Chondrocyte (in vitro differentiated cells): ENCODE results near the gene CHMP5. TPM values are rescaled to one million over a fixed set of nuclear protein-coding genes. Genes with fewer than 3 reads are reported as not detected.

Experiments used
- DNase-seq: peaks from one replicate; pipeline ENCODE4 v3.0.0; 2021; ENCODE audit warnings: mixed read lengths, low spot score
- H3K27ac Mint-ChIP-seq: one replicate; pipeline ENCODE4 v1.8.0; 2021; ENCODE audit warnings: mild to moderate bottlenecking, moderate library complexity, mixed read lengths; ENCODE audit not compliant: unreplicated experiment
- H3K27me3 Mint-ChIP-seq: 2 replicates; pipeline ENCODE4 v1.8.0; 2021; ENCODE audit warnings: low read depth, mixed read lengths
- H3K36me3 Mint-ChIP-seq: 2 replicates; pipeline ENCODE4 v1.8.0; 2021; ENCODE audit warnings: low read depth, mixed read lengths
- H3K4me1 Mint-ChIP-seq: 2 replicates; pipeline ENCODE4 v1.8.0; 2021; ENCODE audit warnings: low read depth, mild to moderate bottlenecking, mixed read lengths
- H3K4me3 Mint-ChIP-seq: one replicate; pipeline ENCODE4 v1.8.0; 2021; ENCODE audit warnings: mild to moderate bottlenecking, moderate library complexity, mixed read lengths; ENCODE audit not compliant: unreplicated experiment
- H3K9me3 Mint-ChIP-seq: 2 replicates; pipeline ENCODE4 v1.8.0; 2021; ENCODE audit warnings: low read depth, mixed read lengths
- CTCF ChIP-seq: fragments of 200-600 bp; sonication (generic); IDR thresholded peaks from 2 replicates; pipeline ENCODE4 v1.5.0; 2021; ENCODE audit warnings: antibody characterized with exemption, mild to moderate bottlenecking, moderate library complexity
- total RNA-seq: library from RNA; stranded (reverse); gene quantifications from 3 replicates; pipeline ENCODE4 v1.2.1, GENCODE V29; 2021

CHMP5 gene
- total RNA-seq, 1 donor from 2014 or later = 58.4 TPM

- TF ChIP-seq CTCF = no peak
Observed at GRCh38 chr9:33320568-33321261, 55.9 kb downstream of the CHMP5 start.

GRCh38 chr9:33329117-33329563 is 64.3 kb downstream of the CHMP5 start:
- no peaks in the 10 kb centered on the region for H3K9me3 Mint-ChIP-seq
- peaks cover 51% of the 10 kb centered on the region for H3K4me1 Mint-ChIP-seq
- H3K27ac Mint-ChIP-seq = peak overlapping the region; percentile 95
- DNase-seq = no peak
- H3K27me3 Mint-ChIP-seq = no peaks in the 10 kb centered on the region
- peaks cover 28% of the 10 kb centered on the region for H3K36me3 Mint-ChIP-seq
- no peak for TF ChIP-seq CTCF
- H3K4me3 Mint-ChIP-seq = no peak overlapping the region

More at GRCh38 chr9:33320568-33321261, 55.9 kb downstream of the CHMP5 start:
- Mint-ChIP-seq H3K4me3 (peak overlapping the region; percentile 31), H3K27ac (peak overlapping the region; percentile 94), H3K36me3 (peaks cover 34% of the 10 kb centered on the region), H3K4me1 (peaks cover 47% of the 10 kb centered on the region), H3K9me3 (no peaks in the 10 kb centered on the region), H3K27me3 (no peaks in the 10 kb centered on the region)
- DNase-seq = no peak

GRCh38 chr9:33329979-33330378 is 65.1 kb downstream of the CHMP5 start:
- H3K36me3 Mint-ChIP-seq = peaks cover 25% of the 10 kb centered on the region

GRCh38 chr9:33331377-33331891 is 66.6 kb downstream of the CHMP5 start:
- peak overlapping the region; percentile 13 for H3K27ac Mint-ChIP-seq
- H3K27me3 Mint-ChIP-seq = no peaks in the 10 kb centered on the region
- peaks cover 25% of the 10 kb centered on the region for H3K36me3 Mint-ChIP-seq
- peaks cover 51% of the 10 kb centered on the region for H3K4me1 Mint-ChIP-seq
- H3K4me3 Mint-ChIP-seq = no peak overlapping the region
- no peak for TF ChIP-seq CTCF
- no peak for DNase-seq
- H3K9me3 Mint-ChIP-seq = no peaks in the 10 kb centered on the region

More at GRCh38 chr9:33329979-33330378, 65.1 kb downstream of the CHMP5 start:
- Mint-ChIP-seq H3K4me3 (no peak overlapping the region), H3K27ac (peak overlapping the region; percentile 95), H3K9me3 (no peaks in the 10 kb centered on the region), H3K27me3 (no peaks in the 10 kb centered on the region), H3K4me1 (peaks cover 51% of the 10 kb centered on the region)
- no peak for DNase-seq
- no peak for TF ChIP-seq CTCF

Other genes starting within 250 kb of the CHMP5 start
- 81.2 to 121 TPM (median 81.9 TPM) in 3 replicates for gene DNAJA1, start 239.8 kb upstream of the CHMP5 start, total RNA-seq
- gene SMU1, start 188.4 kb upstream of the CHMP5 start, total RNA-seq = 17.4 to 21.1 TPM (median 17.5 TPM) in 3 replicates
- gene B4GALT1, start 97.7 kb upstream of the CHMP5 start, total RNA-seq = 59.0 to 83.5 TPM (median 60.2 TPM) in 3 replicates
- gene SPINK4, start 24.9 kb upstream of the CHMP5 start, total RNA-seq = not detected in 3 replicates
- 49.2 to 58.3 TPM (median 51.1 TPM) in 3 replicates for gene BAG1, start 341 bp upstream of the CHMP5 start, total RNA-seq
- 26.8 to 36.6 TPM (median 28.4 TPM) in 3 replicates for gene NFX1, start 25.5 kb downstream of the CHMP5 start, total RNA-seq
- gene AQP7, start 137.5 kb downstream of the CHMP5 start, total RNA-seq = 0.30 to 0.80 TPM (median 0.33 TPM) in 3 replicates
- gene AQP3, start 182.5 kb downstream of the CHMP5 start, total RNA-seq = 3.6 to 4.0 TPM (median 3.6 TPM) in 3 replicates
- gene NOL6, start 208.9 kb downstream of the CHMP5 start, total RNA-seq = 30.4 to 48.1 TPM (median 31.1 TPM) in 3 replicates